Measurements from ENCODE around the gene AZU1. TPM values are rescaled to one million over a fixed set of nuclear protein-coding genes. Genes with fewer than 3 reads are reported as not detected.

The AZU1 gene
- total and polyA plus RNA-seq, 7 donors, result 0.69 TPM; not detected in 6

GRCh38 chr19:858868-859843 lies 31.5 kb downstream of the AZU1 start, which contains the start of gene CFD:
Gene CFD, plus strand, starts transcription at chr19:859664. Its CDS starts 26 bp downstream, at chr19:859690.
- H3K9me3 ChIP-seq, result no peaks in the 10 kb centered on the region
- H3K4me3 ChIP-seq, result peak within 1 kb of the TSS; percentile 55
- 26 to 36% (median 29%) methylated on average over 18 to 24 of the region's 24 CpGs for WGBS, 3 donors
- H3K27ac ChIP-seq, result peak within 1 kb of the TSS; percentile 23
- no peaks in the 10 kb centered on the region for H3K36me3 ChIP-seq (ENCODE audit: insufficient read depth in 1 of 2, low read depth in 1 of 2)
- TF ChIP-seq CTCF (IDR thresholded peaks at IDR 0.05), result no peak
- H3K4me1 ChIP-seq, result peaks cover 9% of the 10 kb centered on the region
- ATAC-seq, result peak in 3 of 4 donors; percentile 22 to 58 (median 30)
- intact Hi-C loops (cut with DNase I), result loop anchor here (5.0 to 10.0 kb wide), 3 partner anchors 58 to 126 kb away; partner anchors contain the start of genes KISS1R (in 1 of the 2) and WDR18 (in 1 of the 2)
- peaks cover 0 to 75% (median 17%) of the 10 kb centered on the region in 3 donors for H3K27me3 ChIP-seq (ENCODE audit: insufficient read depth in 3 of 3, low read length in 2 of 3)
- DNase-seq, result peak; percentile 76 to 90

GRCh38 chr19:861141-861755 lies 33.6 kb downstream of the AZU1 start:
- no peaks in the 10 kb centered on the region for H3K36me3 ChIP-seq (ENCODE audit: insufficient read depth in 1 of 2, low read depth in 1 of 2)
- H3K9me3 ChIP-seq, result no peaks in the 10 kb centered on the region
- DNase-seq (peak in 1 of 2 donors; percentile 54), ATAC-seq (no peak)
- 46 to 60% (median 58%) methylated on average over 21 to 33 of the region's 35 CpGs for WGBS, 3 donors
- H3K4me1 ChIP-seq, result peaks cover 9% of the 10 kb centered on the region
- intact Hi-C loops (cut with DNase I), result no loop called here
- peaks cover 0 to 56% (median 11%) of the 10 kb centered on the region in 3 donors for H3K27me3 ChIP-seq (ENCODE audit: insufficient read depth in 3 of 3, low read length in 2 of 3)
- no peak overlapping the region for H3K4me3 ChIP-seq
- H3K27ac ChIP-seq, result no peak overlapping the region
- TF ChIP-seq CTCF (IDR thresholded peaks at IDR 0.05), result no peak

- peaks cover 0 to 50% (median 11%) of the 10 kb centered on the region in 3 donors for H3K27me3 ChIP-seq (ENCODE audit: insufficient read depth in 3 of 3, low read length in 2 of 3)
These were observed 34.3 kb downstream of the AZU1 start for GRCh38 chr19:861756-862580.

More at GRCh38 chr19:861756-862580, 34.3 kb downstream of the AZU1 start:
- Histone ChIP-seq H3K4me1 (peaks cover 9% of the 10 kb centered on the region), H3K9me3 (no peaks in the 10 kb centered on the region), H3K27ac (no peak overlapping the region), H3K4me3 (no peak overlapping the region), H3K36me3 (ENCODE audit: insufficient read depth in 1 of 2, low read depth in 1 of 2) (no peaks in the 10 kb centered on the region)
- intact Hi-C loops (cut with DNase I), result no loop called here
- DNase-seq (peak in 1 of 2 donors; percentile 81), ATAC-seq (peak; percentile 7 to 49 (median 32))
- 14 to 19% (median 16%) methylated on average over 53 to 60 of the region's 60 CpGs for WGBS, 3 donors
- TF ChIP-seq CTCF (IDR thresholded peaks at IDR 0.05), result no peak
